Progenitor cell of endocrine pancreas (in vitro differentiated cells): ENCODE data around the gene CAMKK1. TPM values are rescaled to one million over a fixed set of nuclear protein-coding genes. Genes with fewer than 3 reads are reported as not detected.

Experiments used
- DNase-seq: peaks from one replicate; pipeline ENCODE4 v3.0.0; 2021; ENCODE audit warnings: low spot score; ENCODE audit not compliant: unreplicated experiment
- H3K27ac Mint-ChIP-seq: 2 replicates; pipeline ENCODE4 v1.8.0; 2021; ENCODE audit warnings: mild to moderate bottlenecking, moderate library complexity, mixed read lengths
- H3K27me3 Mint-ChIP-seq: 2 replicates; pipeline ENCODE4 v1.8.0; 2021; ENCODE audit warnings: mixed read lengths
- H3K36me3 Mint-ChIP-seq: 2 replicates; pipeline ENCODE4 v1.8.0; 2022; ENCODE audit warnings: mixed read lengths; ENCODE audit not compliant: insufficient read depth
- H3K4me1 Mint-ChIP-seq: 2 replicates; pipeline ENCODE4 v1.8.0; 2021; ENCODE audit warnings: low read depth, mixed read lengths
- H3K4me3 Mint-ChIP-seq: 2 replicates; pipeline ENCODE4 v1.8.0; 2021; ENCODE audit warnings: low read depth, mild to moderate bottlenecking, moderate library complexity, mixed read lengths
- H3K9me3 Mint-ChIP-seq: 2 replicates; pipeline ENCODE4 v1.8.0; 2021; ENCODE audit warnings: low read depth, mixed read lengths
- CTCF ChIP-seq: fragments of 200-600 bp; sonication (generic); IDR thresholded peaks from one replicate; pipeline ENCODE4 v1.5.0; 2021; ENCODE audit warnings: antibody characterized with exemption, mild to moderate bottlenecking; ENCODE audit not compliant: unreplicated experiment
- total RNA-seq: library from RNA; stranded (reverse); gene quantifications from 2 replicates; pipeline ENCODE4 v1.2.1, GENCODE V29; 2021

CAMKK1 gene
- total RNA-seq, 1 donor from 2014 or later = 3.6 TPM

GRCh38 chr17:3916825-3917224 lies 24.0 kb upstream of the CAMKK1 start:
- no peaks in the 10 kb centered on the region for H3K36me3 Mint-ChIP-seq
- TF ChIP-seq CTCF = no peak
- DNase-seq = no peak
- H3K4me3 Mint-ChIP-seq = no peak overlapping the region
- H3K27me3 Mint-ChIP-seq = peaks cover 3% of the 10 kb centered on the region
- no peak overlapping the region for H3K27ac Mint-ChIP-seq
- H3K9me3 Mint-ChIP-seq = no peaks in the 10 kb centered on the region
- no peaks in the 10 kb centered on the region for H3K4me1 Mint-ChIP-seq

GRCh38 chr17:3915995-3916696 lies 23.3 kb upstream of the CAMKK1 start, which contains the start of gene P2RX1:
P2RX1 (minus strand) TSS chr17:3916465; CDS start chr17:3916225, 240 bp downstream.
- H3K36me3 Mint-ChIP-seq = no peaks in the 10 kb centered on the region
- DNase-seq = no peak

GRCh38 chr17:3915581-3915994 lies 22.7 kb upstream of the CAMKK1 start:
- no peak for DNase-seq
- no peak for TF ChIP-seq CTCF
- no peak overlapping the region for H3K27ac Mint-ChIP-seq
- peaks cover 3% of the 10 kb centered on the region for H3K27me3 Mint-ChIP-seq
- H3K4me3 Mint-ChIP-seq = no peak overlapping the region
- H3K9me3 Mint-ChIP-seq = no peaks in the 10 kb centered on the region
- H3K36me3 Mint-ChIP-seq = no peaks in the 10 kb centered on the region
- no peaks in the 10 kb centered on the region for H3K4me1 Mint-ChIP-seq

More at GRCh38 chr17:3915995-3916696, 23.3 kb upstream of the CAMKK1 start, which contains the start of gene P2RX1:
- Mint-ChIP-seq H3K4me3 (no peak within 1 kb of the TSS), H3K27ac (no peak within 1 kb of the TSS), H3K4me1 (no peaks in the 10 kb centered on the region), H3K27me3 (peaks cover 3% of the 10 kb centered on the region), H3K9me3 (no peaks in the 10 kb centered on the region)
- no peak for TF ChIP-seq CTCF

- DNase-seq = no peak
- H3K27ac Mint-ChIP-seq = no peak overlapping the region
- peaks cover 3% of the 10 kb centered on the region for H3K27me3 Mint-ChIP-seq
- H3K36me3 Mint-ChIP-seq = no peaks in the 10 kb centered on the region
- H3K9me3 Mint-ChIP-seq = no peaks in the 10 kb centered on the region
- TF ChIP-seq CTCF = no peak
- H3K4me3 Mint-ChIP-seq = no peak overlapping the region
- no peaks in the 10 kb centered on the region for H3K4me1 Mint-ChIP-seq
These were observed 21.4 kb upstream of the CAMKK1 start for GRCh38 chr17:3914312-3914670.

GRCh38 chr17:3913531-3914311 lies 20.9 kb upstream of the CAMKK1 start:
- Mint-ChIP-seq H3K36me3 (no peaks in the 10 kb centered on the region), H3K27ac (no peak overlapping the region), H3K4me3 (no peak overlapping the region), H3K4me1 (no peaks in the 10 kb centered on the region), H3K27me3 (peaks cover 3% of the 10 kb centered on the region), H3K9me3 (no peaks in the 10 kb centered on the region)
- TF ChIP-seq CTCF = peak; percentile 95
- peak; percentile 73 for DNase-seq
